ENCODE results near the gene OPRL1. TPM values are rescaled to one million over a fixed set of nuclear protein-coding genes. Genes with fewer than 3 reads are reported as not detected.

The OPRL1 gene
- total RNA-seq, 1 experiment from 2014 or later = 3.9 TPM

DNA sequence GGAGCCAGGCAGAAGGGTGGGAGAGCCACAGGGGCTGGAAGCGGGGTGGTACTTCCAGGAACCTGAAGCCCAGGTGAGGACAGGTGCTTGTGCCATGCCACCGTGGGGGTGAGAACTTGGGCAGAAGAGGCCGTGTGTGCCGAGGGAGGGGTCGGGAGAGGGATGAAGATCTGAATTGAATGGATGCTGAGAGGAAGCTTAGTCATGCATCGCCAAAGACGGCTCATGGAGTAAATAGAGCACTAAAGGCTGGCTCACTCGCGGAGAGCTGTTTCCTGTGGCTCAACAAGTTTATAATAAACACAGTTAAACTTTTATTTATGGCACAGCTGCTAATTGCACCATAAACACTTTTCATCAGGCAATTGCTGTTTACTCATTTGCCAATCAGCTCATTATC, 62.7 kb downstream of the OPRL1 start:
- Histone ChIP-seq H3K4me1 (ENCODE audit: control insufficient read depth, insufficient read depth, low read length) (no peaks in the 10 kb centered on the region), H3K36me3 (ENCODE audit: control insufficient read depth, insufficient read depth, low read length) (no peaks in the 10 kb centered on the region), H3K9me3 (ENCODE audit: control insufficient read depth, insufficient read depth, low read depth, low read length) (no peaks in the 10 kb centered on the region), H3K27ac (ENCODE audit: low read length) (no peak overlapping the region), H3K27me3 (ENCODE audit: control insufficient read depth, insufficient read depth, low read length) (no peaks in the 10 kb centered on the region), H3K4me3 (ENCODE audit: low read depth in 2 of 2, low read length in 2 of 2) (no peak overlapping the region)
- no peak for DNase-seq (ENCODE audit: low read depth, low spot score)
- ATAC-seq = no peak
- CTCF ChIA-PET = no interaction called here
- intact Hi-C loops (cut with micrococcal nuclease; ENCODE audit: unreplicated experiment) (no loop called here), in situ Hi-C loops (cut with HindIII; ENCODE audit: low pct_unique_long_range_greater_than_20kb, low sequenced_read_pairs) (no loop called here)
- no TSS peak for BruUV-seq (replicated peaks)
- TF ChIP-seq POLR2AphosphoS5 (IDR thresholded peaks at IDR 0.05; ENCODE audit: low read depth, low read length) = no peak
- POLR2A ChIA-PET = no interaction called here

- H3K9me3 ChIP-seq (ENCODE audit: control insufficient read depth, insufficient read depth, low read depth, low read length) = no peaks in the 10 kb centered on the region
- no peaks in the 10 kb centered on the region for H3K27me3 ChIP-seq (ENCODE audit: control insufficient read depth, insufficient read depth, low read length)
- H3K36me3 ChIP-seq (ENCODE audit: control insufficient read depth, insufficient read depth, low read length) = no peaks in the 10 kb centered on the region
- no peak overlapping the region for H3K27ac ChIP-seq (ENCODE audit: low read length)
- intact Hi-C loops (cut with micrococcal nuclease; ENCODE audit: unreplicated experiment) = no loop called here
- no peaks in the 10 kb centered on the region for H3K4me1 ChIP-seq (ENCODE audit: control insufficient read depth, insufficient read depth, low read length)
- DNase-seq (ENCODE audit: low read depth, low spot score) = no peak
- POLR2A ChIA-PET = no interaction called here
- no TSS peak for BruUV-seq (replicated peaks)
- CTCF ChIA-PET = no interaction called here
- in situ Hi-C loops (cut with HindIII; ENCODE audit: low pct_unique_long_range_greater_than_20kb, low sequenced_read_pairs) = no loop called here
- H3K4me3 ChIP-seq (ENCODE audit: low read depth in 2 of 2, low read length in 2 of 2) = no peak overlapping the region
- TF ChIP-seq REST (IDR thresholded peaks at IDR 0.05; ENCODE audit: insufficient read depth in 1 of 2, low read depth in 2 of 2, low read length in 1 of 2) = no peak
- TF ChIP-seq CTCF (IDR thresholded peaks at IDR 0.05) = no peak
- no peak for TF ChIP-seq TCF7L2 (IDR thresholded peaks at IDR 0.05; ENCODE audit: low read depth, low read length)
- TF ChIP-seq POLR2AphosphoS5 (IDR thresholded peaks at IDR 0.05; ENCODE audit: low read depth, low read length) = no peak
- TF ChIP-seq SIN3A (IDR thresholded peaks at IDR 0.05; ENCODE audit: borderline replicate concordance, insufficient read depth, low read depth, low read length) = no peak
- no peak for ATAC-seq
These were observed 63.3 kb downstream of the OPRL1 start for GRCh38 chr20:64143018-64143801.

DNA sequence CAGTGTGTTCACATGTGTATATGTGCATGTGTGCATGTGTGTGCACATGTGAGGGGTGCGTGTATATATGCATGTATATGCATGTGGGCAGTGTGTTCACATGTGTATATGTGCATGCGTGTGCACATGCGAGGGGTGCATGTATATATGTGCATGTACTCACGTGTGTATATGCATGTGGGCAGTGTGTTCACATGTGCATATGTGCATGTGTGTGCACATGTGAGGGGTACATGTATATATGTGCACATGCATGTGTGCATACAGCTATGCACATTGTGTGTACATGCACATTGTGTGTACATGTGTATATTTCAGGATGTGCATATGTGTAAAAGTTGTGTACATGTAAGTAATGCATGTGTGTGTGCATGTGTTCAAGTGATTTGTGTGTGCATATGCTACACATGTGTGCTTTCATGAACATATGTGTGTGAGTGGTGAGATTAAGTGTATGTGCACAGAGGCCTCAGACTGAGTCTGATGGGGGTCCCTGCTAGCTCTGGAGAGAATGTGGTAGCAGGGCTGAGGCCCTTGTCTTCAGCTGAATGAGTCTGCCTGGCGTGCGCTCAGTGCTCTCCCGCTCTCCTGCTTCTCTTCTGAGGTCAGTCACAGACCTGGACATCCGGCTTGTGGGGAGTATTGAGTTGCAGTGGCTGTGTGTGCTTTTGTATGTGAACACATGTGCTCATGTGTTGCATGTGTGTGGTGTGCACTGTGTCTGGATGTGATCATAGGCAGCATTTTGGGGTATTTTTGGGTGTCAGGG, 64.4 kb downstream of the OPRL1 start:
- DNase-seq (ENCODE audit: low read depth, low spot score) = no peak
- TF ChIP-seq REST (IDR thresholded peaks at IDR 0.05; ENCODE audit: insufficient read depth in 1 of 2, low read depth in 2 of 2, low read length in 1 of 2) = no peak
- no peak for TF ChIP-seq CTCF (IDR thresholded peaks at IDR 0.05)
- TF ChIP-seq POLR2AphosphoS5 (IDR thresholded peaks at IDR 0.05; ENCODE audit: low read depth, low read length) = no peak
- TF ChIP-seq SIN3A (IDR thresholded peaks at IDR 0.05; ENCODE audit: borderline replicate concordance, insufficient read depth, low read depth, low read length) = no peak
- no peak for TF ChIP-seq TCF7L2 (IDR thresholded peaks at IDR 0.05; ENCODE audit: low read depth, low read length)
- ChIA-PET CTCF (no interaction called here), POLR2A (no interaction called here)
- Histone ChIP-seq H3K27me3 (ENCODE audit: control insufficient read depth, insufficient read depth, low read length) (no peaks in the 10 kb centered on the region), H3K27ac (ENCODE audit: low read length) (no peak overlapping the region), H3K4me1 (ENCODE audit: control insufficient read depth, insufficient read depth, low read length) (no peaks in the 10 kb centered on the region), H3K9me3 (ENCODE audit: control insufficient read depth, insufficient read depth, low read depth, low read length) (no peaks in the 10 kb centered on the region), H3K36me3 (ENCODE audit: control insufficient read depth, insufficient read depth, low read length) (no peaks in the 10 kb centered on the region), H3K4me3 (ENCODE audit: low read depth in 2 of 2, low read length in 2 of 2) (no peak overlapping the region)
- intact Hi-C loops (cut with micrococcal nuclease; ENCODE audit: unreplicated experiment) = no loop called here
- no TSS peak for BruUV-seq (replicated peaks)
- in situ Hi-C loops (cut with HindIII; ENCODE audit: low pct_unique_long_range_greater_than_20kb, low sequenced_read_pairs) = no loop called here
- ATAC-seq = no peak

All from Panc1 (cell line).